ENCODE measurements around the gene P2RY10. TPM values are rescaled to one million over a fixed set of nuclear protein-coding genes. Genes with fewer than 3 reads are reported as not detected.

P2RY10 gene, protein sequence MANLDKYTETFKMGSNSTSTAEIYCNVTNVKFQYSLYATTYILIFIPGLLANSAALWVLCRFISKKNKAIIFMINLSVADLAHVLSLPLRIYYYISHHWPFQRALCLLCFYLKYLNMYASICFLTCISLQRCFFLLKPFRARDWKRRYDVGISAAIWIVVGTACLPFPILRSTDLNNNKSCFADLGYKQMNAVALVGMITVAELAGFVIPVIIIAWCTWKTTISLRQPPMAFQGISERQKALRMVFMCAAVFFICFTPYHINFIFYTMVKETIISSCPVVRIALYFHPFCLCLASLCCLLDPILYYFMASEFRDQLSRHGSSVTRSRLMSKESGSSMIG
- not detected in 2 replicates for total RNA-seq

DNA sequence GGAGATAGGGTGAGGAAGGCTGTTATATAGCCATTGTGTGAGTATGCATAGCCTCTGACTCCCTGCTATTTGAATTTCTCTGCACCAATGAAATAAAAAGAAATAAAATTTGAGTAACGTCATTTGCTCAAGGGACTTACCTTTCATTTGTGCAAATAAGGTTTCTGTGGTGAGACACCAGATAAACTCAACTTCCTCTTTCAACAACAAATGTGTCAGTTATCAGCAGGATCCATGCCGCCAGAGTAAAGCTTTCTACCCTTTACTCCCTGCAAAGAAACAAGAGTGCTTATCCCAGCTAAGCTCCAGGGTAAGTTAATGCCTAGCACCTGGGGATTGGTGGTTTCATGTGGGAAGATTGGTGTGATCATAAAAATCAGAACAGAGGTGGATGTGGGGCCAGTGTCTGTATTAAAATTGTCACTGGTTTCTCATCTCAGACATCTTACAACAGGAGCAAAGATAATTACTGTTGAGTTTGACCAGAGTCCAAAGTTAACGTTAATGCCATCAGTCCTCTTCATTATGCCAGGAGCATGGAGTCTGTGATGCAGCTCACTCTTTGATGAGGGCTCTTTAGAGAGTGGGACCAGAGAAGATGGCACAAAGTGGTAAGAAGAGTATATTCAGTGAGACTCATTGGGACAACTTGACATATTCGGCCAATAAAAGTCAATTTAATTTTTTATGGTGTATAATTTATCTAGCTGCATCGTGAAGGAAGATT, at the start of gene P2RY10:
Gene P2RY10, plus strand, starts transcription at position 206 of the 727 bp plus-strand sequence. CDS start 15,130 bp downstream, outside the sequence.

Other genes with a start within 250 kb of the P2RY10 start
- not detected in 2 replicates for gene LPAR4, start 197.7 kb upstream of the P2RY10 start, total RNA-seq
- gene GPR174, start 199.3 kb downstream of the P2RY10 start, total RNA-seq, result not detected in 2 replicates